ENCODE results near the gene LZTR1.

Gene LZTR1

GRCh38 chr22:20988573-20989322 is 6.7 kb downstream of the LZTR1 start:
- DNase-seq = no peak
- TF ChIP-seq, protein P1, sequence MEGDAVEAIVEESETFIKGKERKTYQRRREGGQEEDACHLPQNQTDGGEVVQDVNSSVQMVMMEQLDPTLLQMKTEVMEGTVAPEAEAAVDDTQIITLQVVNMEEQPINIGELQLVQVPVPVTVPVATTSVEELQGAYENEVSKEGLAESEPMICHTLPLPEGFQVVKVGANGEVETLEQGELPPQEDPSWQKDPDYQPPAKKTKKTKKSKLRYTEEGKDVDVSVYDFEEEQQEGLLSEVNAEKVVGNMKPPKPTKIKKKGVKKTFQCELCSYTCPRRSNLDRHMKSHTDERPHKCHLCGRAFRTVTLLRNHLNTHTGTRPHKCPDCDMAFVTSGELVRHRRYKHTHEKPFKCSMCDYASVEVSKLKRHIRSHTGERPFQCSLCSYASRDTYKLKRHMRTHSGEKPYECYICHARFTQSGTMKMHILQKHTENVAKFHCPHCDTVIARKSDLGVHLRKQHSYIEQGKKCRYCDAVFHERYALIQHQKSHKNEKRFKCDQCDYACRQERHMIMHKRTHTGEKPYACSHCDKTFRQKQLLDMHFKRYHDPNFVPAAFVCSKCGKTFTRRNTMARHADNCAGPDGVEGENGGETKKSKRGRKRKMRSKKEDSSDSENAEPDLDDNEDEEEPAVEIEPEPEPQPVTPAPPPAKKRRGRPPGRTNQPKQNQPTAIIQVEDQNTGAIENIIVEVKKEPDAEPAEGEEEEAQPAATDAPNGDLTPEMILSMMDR (IDR thresholded peaks at IDR 0.05; ENCODE audit: low read depth, low read length) = no peak
- Histone ChIP-seq H3K27me3 (ENCODE audit: insufficient read depth, low read depth, severe bottlenecking) (no peaks in the 10 kb centered on the region), H3K4me3 (ENCODE audit: low read depth, low read length) (no peak overlapping the region), H3K9me3 (ENCODE audit: severe bottlenecking) (no peaks in the 10 kb centered on the region), H3K36me3 (peaks cover 32% of the 10 kb centered on the region), H3K27ac (peak overlapping the region; percentile 25; the same call in 1 of the 2 replicates)

- no peak for DNase-seq
- peaks cover 29% of the 10 kb centered on the region for H3K36me3 ChIP-seq
These were observed 7.4 kb downstream of the LZTR1 start for GRCh38 chr22:20989323-20990138.

GRCh38 chr22:20990184-20991180 is 8.4 kb downstream of the LZTR1 start:
- no peaks in the 10 kb centered on the region for H3K9me3 ChIP-seq (ENCODE audit: severe bottlenecking)
- H3K4me3 ChIP-seq (ENCODE audit: low read depth, low read length) = no peak overlapping the region
- TF ChIP-seq, protein P1 (IDR thresholded peaks at IDR 0.05; ENCODE audit: low read depth, low read length) = no peak
- peaks cover 29% of the 10 kb centered on the region for H3K36me3 ChIP-seq
- no peaks in the 10 kb centered on the region for H3K27me3 ChIP-seq (ENCODE audit: insufficient read depth, low read depth, severe bottlenecking)
- no peak for DNase-seq
- no peak overlapping the region for H3K27ac ChIP-seq

More at GRCh38 chr22:20989323-20990138, 7.4 kb downstream of the LZTR1 start:
- Histone ChIP-seq H3K4me3 (ENCODE audit: low read depth, low read length) (no peak overlapping the region), H3K27ac (no peak overlapping the region), H3K9me3 (ENCODE audit: severe bottlenecking) (no peaks in the 10 kb centered on the region), H3K27me3 (ENCODE audit: insufficient read depth, low read depth, severe bottlenecking) (no peaks in the 10 kb centered on the region)
- TF ChIP-seq, protein P1 (IDR thresholded peaks at IDR 0.05; ENCODE audit: low read depth, low read length) = no peak

GRCh38 chr22:20991252-20992055 is 9.4 kb downstream of the LZTR1 start:
- TF ChIP-seq, protein P1 (IDR thresholded peaks at IDR 0.05; ENCODE audit: low read depth, low read length) = no peak
- no peaks in the 10 kb centered on the region for H3K27me3 ChIP-seq (ENCODE audit: insufficient read depth, low read depth, severe bottlenecking)
- H3K9me3 ChIP-seq (ENCODE audit: severe bottlenecking) = no peaks in the 10 kb centered on the region
- H3K36me3 ChIP-seq = peaks cover 27% of the 10 kb centered on the region
- H3K27ac ChIP-seq = no peak overlapping the region
- DNase-seq = no peak
- H3K4me3 ChIP-seq (ENCODE audit: low read depth, low read length) = no peak overlapping the region

DNA sequence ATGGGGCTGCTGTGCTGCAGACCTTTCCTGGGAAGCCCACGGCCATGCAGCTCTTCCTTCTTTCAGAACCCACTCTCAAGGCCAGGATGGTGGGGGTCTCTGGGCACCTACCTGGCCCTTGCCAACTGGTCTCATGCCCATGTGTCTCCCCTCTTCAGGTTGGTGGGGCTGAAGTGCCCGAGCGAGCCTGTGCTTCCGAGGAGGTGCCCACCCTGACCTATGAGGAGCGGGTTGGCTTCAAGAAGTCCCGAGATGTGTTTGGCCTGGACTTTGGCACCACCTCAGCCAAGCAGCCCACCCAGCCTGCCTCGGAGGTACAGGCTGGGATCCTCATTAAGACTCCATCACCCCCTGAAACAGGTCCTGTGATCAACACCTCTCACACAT is 10.0 kb downstream of the LZTR1 start:
- no peak overlapping the region for H3K27ac ChIP-seq
- no peaks in the 10 kb centered on the region for H3K27me3 ChIP-seq (ENCODE audit: insufficient read depth, low read depth, severe bottlenecking)
- no peak overlapping the region for H3K4me3 ChIP-seq (ENCODE audit: low read depth, low read length)
- H3K9me3 ChIP-seq (ENCODE audit: severe bottlenecking) = no peaks in the 10 kb centered on the region
- H3K36me3 ChIP-seq = peaks cover 30% of the 10 kb centered on the region
- no peak for DNase-seq
- TF ChIP-seq, protein P1 (IDR thresholded peaks at IDR 0.05; ENCODE audit: low read depth, low read length) = no peak
